Islet precursor cell (in vitro differentiated cells): Measurements from ENCODE around the gene RPP25L.
A peak's percentile ranks its signal among the peaks of the same experiment; 100 is the strongest.

Experiments
- DNase-seq: peaks from one replicate; pipeline ENCODE4 v3.0.0-alpha.2; 2018

Gene RPP25L

DNA sequence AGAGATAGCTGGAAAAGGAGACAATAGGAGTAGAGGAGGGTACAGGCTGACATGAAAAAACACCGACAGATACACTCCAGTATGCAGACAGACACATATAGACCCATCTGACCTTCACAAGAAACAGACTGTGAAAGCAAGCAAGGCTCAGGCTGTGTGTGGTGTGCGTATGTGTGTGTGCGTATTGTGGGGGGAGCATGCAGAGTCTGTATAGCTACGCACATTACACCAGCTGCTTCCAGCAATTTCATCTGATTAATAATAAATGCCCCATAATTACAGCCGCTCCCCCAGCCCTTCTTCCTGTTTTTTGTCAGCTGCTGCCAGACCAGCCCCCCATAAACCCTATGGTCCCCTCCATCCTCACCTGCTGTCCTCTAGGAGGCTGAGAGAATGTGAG lies 29.1 kb downstream of the RPP25L start:
- no peak for DNase-seq

DNA sequence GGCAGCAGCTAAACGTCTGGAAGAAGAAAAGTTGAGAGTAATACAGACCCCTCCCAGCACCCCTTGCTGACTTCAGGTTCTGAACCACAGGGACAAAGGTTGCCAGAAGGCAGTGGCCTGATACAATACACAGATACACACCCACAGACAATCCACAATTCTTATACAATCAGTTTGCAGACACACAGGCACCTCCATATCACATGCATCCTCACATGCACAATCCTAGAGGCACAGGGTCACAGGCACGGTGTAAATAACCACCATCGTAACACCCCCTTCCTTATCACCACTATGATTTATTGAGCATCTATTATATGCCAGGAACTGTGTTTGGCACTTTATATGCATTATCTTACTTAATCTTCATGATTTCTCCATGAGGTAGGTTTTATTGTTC lies 30.6 kb downstream of the RPP25L start:
- DNase-seq: no peak

DNA sequence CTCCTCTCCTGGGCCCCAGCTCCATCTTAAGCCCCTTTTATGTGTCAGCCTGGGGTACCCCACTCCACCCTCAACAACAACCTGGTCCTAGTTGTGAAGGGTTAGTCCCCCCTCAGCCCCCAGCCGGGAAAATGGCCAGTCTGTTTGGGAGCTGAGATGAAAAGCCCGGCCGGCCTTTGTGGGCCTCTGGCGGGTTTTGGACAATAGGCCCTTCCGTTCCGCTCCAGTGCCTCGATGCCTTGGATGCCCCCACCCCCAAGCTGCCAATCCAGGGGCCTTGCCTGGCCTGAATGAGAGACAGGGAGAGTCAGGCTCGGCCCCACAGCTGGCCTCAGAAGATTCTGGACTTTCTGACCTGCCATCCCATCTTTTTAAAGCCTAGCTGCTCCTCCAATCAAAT lies 31.5 kb downstream of the RPP25L start:
- DNase-seq: no peak

DNA sequence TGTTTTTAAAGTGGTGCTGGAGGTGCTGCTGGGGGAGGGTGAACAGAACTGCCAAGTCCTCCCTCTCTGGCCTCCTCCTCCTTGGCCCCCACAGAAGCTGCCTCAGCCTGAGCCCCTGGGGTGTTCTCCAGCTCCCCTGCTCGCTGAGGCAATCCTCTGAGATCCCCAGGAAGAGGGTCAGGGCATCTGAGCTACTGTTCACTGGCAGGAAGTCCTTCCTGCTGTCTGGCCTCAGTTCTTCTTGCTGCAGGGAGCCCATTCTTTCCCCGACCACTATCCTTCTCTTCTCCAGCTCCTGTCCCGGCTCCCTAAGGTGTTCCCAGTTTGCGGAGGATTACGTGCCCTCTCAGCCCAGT lies 32.1 kb downstream of the RPP25L start:
- DNase-seq: no peak

DNA sequence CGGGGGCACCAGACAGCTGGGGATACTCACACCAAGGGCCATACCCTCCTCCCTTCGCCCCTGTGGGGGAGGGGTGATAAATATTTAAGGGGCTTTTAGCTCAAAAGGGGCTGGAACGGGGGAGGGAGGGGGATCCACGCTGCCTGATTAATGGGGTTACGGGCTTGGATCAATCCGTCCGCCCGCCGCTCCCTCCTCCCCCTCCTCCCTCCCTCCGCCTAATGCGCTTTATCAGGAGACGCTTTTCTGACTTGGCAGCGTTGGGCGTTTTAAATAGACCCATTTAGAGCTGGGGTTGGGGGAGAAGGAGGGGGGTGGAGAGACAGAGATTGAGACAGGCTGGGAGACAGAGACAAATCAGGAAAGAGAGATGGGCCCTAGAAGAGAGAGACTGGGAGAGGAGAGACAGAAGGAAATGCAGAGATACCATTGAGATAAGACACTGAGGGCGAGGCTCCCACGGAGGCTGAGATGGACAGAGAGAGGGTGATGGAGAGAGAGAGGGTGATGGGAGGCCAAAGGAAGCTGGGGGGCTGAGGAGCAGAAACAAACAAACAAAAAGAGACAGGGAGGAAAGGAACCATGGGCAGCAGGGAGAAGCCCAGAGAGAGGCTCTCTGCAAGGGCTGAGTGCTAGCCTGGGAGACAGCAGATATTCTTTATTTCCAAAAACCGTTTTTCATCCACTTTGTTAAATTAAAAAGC lies 32.6 kb downstream of the RPP25L start:
- no peak for DNase-seq

DNA sequence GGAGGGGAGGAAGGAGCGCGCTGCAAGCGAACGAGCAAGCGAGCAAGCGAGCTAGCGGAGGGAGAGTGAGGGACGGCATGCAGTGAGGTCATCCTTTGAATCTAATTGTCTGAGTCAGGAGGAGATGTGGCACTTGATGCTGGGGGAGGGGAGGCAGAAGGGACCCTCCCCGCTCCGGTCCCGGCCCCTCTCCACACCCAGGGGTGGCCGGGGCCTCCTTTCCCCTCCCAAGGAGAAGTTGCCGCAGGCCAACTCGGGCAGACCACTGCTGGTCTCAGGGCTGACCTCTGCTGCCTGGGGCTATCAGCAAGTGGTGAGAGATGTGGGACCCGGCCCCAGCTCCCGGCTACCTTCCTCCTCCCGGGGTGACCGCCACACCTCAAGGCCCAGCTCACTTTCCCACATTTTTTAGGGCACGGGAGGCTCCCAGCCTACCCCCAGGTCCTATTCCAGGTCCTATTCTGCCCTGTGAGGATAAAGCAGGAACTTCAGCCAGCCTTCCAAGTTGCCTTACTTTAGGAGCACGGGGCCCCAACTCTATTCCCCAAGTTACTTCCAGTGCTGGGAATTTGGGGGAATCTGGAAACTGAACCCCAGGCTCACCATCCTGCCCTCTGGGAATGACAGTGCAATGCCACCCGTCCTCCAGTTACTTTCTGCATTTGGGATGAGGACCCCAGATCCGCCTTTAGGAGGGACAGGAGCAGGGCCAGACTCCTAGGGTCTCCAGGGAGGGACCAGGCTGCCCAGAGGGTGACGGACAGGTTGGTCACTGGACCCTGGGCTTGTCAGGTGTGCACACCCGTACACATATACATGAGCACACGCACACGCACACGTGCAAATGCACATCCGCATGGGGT lies 33.4 kb downstream of the RPP25L start:
- peak; percentile 89 for DNase-seq

DNA sequence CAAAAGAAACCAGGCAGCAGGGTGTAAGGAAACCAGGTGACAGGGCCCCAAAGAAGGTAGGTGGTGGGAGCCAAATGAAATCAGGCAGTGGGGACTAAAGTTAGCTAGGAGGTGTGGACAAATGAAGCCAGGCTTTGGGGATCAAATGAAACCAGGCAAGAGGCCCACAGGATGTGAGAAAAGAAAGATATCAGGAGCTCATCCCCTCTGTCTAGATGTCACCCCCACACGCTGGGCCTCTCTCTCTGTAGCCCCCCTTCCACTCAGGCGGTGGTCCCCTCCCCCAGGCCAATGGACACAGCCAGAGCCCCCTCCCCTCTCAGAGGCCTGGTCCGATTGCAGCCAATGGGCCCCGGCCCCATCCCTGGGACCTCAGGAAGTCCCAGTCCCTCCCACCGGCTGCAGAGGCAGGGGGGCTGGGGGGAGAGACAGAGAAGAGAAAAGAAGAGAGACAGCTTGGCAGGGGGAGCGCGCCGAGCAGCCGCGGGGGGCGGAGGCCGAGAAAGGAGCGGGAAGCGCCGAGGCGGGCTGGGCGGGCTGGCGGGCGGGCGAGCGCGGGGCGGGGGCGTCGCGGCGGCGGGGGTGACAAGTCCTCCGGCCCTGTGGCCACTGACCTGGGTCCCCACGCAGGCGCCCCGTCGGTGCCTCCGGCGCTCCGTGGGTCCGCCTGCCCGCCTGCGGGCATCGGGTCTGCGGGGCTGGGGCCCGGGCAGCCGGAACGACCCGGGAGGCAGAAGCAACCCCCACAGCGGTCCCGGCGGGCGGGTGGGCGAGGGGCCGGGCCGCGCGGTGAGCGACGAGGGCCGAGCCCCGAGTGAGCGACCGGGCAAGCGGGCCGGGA lies 34.3 kb downstream of the RPP25L start:
- peak; percentile 77 for DNase-seq

DNA sequence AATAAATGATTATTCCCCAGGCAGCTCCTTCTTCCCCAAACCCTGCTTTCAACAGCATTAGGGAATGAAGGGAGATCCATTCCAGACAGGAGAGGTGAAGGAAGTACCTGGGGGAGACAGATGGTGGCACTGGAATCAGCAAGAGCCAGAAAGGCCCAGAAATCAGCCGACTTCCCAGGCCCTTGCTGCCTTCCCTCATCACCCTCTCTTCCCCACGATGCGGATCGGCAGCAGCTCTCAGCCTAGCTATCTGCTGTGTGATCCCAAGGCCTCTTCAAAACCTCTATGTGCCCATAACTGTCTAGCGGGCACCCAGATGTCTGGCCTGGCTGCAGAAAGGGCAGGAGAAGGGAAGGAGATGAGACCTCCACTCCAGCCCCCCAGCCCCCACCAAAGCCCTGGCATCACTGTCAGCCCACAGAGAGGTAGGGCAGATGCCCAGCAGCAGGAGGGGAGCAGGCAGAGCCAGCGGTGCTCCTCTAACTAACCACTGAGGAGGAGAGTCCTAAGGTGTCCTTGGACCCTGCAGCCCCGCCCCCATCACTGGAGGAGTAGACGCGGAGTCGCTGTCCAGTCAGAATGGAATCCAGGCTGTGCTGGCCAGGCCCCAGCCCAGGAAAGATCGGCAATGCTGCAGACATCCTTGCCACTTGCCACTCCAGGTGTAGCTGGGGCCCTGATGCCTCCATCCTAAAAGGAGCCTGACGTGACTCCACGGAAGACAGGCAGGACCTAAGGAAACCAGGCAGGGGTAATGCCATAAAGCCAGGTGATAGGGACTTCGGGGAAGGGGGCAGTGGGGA lies 35.1 kb downstream of the RPP25L start:
- peak; percentile 91 for DNase-seq

DNA sequence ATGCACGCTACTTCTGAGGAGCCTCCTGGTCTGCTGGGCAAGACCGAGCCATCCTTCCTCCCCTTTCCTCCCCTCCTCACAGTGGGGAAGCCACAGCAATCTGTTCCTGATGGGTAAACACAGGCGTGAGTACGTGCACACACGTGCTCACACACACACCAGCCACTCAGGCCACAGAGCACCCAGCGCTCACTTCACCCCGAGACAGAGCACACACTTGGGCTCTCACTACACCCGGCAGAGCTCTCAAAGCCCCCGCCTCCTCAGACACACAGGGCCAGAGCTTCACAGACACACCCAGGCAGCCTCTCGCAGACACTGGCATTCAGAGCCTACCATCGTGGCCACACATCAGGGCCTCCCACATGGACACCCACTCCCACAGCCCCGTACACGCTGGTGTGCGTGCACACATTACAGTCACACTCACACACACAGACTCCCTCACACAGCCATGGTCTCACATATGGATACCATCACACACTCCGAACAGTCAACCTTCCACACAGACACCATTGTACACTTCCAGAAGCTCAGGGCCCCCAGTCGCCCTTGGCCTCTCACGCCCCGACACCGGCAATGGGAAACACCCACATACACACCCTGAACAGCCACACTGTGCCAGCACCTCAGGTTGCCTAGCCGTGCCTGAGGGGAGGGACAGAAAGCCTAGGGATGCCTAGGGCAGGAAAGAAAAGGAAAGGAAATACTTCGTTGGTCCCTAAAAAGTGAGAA lies 35.9 kb downstream of the RPP25L start:
- no peak for DNase-seq

DNA sequence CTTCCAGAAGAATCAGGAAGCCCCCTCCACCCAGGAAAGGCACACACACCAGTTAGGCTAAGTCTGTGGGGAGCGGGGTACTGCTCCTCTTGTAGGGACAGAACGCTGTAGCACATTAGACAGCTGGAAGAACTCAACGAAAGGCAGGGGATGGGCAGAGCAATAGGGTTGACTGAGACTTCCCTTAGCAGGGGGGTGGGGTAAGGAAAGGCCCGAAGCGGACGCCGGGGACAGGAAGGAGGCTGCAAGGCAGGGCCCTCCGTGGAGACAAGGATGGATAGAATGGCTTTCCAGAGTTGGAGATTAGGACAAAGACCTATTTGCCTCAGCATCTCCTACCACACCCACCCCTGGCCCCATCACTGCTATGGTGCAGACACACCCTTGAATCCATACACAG lies 36.7 kb downstream of the RPP25L start:
- no peak for DNase-seq

DNA sequence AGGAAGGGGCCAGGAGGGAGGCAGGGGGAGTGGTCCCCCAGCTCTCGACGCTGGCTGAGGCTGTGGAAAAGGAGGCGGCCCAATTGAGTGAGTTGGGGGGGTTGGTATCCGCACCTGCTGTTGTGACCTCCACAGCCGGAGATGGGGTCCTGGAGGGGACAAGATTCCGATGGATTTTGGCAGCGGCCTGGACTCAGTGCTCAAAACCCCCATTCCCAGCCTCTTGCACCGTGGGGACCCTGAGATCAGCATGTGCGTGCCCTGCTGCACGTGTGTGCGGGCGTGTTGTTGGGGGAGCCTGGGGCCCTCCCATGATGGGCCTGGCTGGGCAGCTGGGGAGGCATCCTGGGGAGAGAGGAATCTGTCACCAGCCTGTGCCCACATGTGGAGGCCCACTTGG lies 37.3 kb downstream of the RPP25L start:
- DNase-seq: no peak

DNA sequence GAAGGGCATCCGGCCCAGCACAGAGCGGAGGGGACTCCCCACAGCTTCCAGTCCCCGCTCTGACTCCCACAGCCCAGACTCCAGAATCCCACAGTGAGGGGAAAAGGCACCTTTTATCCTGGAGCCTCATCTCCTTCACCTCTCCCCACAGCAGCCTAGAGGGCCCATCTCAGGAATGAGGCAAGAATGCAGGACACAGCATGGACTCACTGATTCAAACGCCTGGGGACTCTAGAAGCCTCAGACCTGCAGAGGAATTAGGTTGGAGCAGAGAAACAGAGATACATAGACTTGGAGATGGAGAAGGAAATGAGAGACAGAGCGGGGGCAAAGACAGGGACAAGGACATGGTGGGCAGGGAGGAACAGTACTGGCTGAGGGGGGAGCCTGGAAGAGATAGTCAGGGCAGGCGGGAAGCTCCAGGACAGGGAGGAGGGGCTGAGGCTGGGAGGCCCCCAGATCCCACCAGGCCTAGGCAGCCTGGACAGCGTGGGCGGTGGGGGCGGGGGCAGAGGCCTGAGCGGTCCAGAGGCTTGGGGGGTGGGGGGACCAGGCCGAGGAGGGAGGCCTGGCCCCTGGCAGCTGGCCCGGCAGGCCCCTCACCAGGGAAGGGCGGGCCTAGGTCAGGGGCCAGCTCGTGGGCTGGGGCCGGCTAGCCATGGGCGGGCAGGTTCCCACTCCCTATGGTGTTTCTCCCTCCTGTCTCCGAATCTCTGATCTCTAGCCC lies 38.1 kb downstream of the RPP25L start:
- no peak for DNase-seq

DNA sequence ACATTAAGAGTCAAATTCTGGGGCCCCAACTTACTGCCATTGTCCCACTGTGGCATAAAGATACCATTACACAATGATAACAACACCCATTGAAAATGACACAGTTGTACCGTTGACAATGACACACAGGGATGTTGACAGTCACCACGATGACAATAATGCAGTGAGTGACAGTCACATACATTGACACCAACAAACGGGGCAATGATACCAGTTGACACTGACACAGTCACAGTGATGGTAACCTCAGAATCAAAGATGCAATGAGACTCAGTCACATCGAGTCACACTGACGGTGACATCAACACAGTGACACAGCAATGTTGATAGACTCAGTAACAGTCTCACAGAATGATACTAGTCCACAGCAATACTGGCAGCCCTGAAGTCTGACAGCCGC lies 39.3 kb downstream of the RPP25L start:
- no peak for DNase-seq

DNA sequence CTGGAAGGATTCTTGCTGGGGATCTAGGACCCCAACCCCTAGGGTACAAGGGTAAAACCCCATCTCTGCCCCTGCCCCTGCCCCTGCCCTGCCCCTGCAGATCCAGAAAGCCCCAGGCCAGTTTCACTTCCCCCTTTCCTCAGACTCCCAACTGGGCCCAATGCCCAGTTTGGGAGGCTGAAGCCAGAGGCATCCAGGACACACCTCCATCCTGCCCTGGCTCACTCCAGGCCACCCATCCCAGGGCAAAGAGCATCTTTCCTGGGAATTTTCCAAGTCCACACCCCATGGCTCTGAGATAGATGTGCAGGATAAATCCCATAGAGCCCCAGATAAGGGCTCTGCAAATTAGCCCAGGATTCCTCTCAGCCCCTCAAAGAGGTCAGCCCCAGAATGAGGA lies 39.8 kb downstream of the RPP25L start:
- DNase-seq: no peak

DNA sequence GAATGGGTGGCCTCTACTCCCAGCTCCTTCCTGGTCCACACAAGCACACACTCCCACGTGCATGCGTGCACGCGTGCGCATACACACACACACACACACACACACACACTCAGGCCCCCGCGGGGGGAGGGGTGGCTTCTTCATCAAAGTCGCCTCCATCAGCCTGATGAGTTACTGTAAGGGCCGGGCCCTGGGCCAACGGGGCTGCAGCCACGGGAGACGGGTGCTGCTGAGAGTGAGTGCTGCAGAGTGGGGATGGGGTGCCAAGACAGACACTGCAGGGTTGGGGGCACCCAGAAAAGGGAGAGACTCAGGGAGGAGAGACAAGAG lies 40.5 kb downstream of the RPP25L start:
- no peak for DNase-seq

DNA sequence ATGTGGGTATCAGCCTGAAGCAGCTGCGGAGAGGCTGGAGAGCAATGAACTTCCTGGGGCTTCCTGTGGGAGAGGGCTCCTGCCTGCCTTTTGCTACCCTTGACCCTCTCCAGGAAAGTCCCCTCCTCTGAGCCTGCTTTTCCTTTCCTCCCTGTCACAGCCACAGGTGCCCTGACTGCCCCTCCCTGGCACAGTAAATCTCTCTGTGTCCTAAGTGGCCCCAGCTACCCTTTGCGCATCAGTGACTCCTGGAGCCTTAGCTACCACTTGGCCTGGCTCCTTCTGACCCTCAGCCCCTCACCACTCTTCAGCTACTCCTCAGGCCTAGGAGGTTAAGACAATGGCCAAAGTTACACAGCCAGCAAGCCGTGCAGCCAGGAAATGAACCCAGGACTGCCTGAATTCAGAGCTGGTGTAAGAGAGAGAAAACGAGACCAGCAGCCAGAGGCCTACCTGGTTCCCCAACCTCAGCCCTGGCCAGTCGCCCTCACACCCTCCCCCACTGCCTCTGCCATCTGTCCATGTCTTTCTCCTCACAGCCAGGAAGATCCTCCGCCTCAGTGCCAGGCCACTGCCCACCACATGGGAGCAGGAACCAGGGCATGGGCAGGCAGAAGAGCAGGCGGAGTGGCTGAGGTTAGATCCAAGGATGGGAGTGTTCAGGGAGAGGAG lies 41.0 kb downstream of the RPP25L start:
- no peak for DNase-seq

DNA sequence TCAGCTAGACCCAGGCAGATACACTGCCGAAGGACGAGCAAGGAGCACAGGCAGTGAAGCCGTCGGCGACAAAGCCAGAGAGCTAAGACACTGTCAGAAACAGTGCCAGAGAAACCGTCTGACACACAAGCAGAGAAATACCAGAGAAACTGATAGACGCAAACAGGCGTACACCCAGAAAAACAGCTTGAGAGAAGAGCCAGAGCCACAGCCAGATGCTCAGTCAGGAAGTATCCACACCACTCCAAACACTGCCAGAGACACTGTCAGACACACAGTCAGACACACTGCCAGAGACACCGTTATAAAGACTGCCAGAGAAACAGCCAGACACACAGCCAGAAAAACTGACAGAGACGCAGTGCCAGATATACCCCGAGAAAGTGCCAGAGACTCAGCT lies 41.5 kb downstream of the RPP25L start:
- DNase-seq: no peak

DNA sequence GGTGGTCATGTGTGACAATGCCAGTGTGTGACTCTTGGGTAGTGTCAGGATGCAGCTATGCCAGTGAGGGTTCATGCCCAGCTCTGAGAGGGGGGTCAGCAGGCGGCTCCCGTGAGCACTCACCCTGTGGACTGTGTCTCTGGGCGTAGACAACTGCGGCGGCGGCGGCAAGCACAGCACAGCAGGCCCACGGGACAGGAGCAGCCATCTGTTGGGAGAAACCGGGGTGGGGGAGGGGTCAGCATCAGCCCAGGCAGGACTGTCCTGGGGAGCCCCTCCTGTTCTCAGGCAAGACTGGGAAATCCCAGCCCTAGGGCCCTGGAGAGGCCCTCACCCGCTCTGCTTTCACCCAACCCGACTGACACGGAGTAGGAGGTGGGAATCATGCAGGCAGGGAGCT lies 43.1 kb downstream of the RPP25L start:
- DNase-seq: no peak

DNA sequence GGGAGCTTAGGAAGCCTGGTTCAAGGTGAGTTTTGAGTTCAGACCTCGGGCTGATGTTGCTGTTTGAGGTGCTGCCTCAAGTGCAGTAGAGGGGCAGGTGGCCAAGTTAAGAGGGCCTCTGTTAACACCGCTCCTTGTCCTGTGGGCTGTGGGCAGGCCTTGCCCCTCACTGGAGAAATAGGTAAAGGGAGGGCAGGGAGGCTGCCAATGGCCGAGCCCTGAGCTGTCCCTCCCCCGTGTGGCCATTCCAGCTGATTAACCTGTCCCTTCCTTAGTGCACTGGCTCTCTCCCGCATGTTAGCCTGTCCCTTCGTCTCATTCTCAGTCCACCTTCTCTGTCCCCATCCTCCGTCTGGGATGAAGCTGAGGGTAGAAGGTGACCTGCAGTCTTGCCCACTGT lies 43.8 kb downstream of the RPP25L start:
- no peak for DNase-seq

DNA sequence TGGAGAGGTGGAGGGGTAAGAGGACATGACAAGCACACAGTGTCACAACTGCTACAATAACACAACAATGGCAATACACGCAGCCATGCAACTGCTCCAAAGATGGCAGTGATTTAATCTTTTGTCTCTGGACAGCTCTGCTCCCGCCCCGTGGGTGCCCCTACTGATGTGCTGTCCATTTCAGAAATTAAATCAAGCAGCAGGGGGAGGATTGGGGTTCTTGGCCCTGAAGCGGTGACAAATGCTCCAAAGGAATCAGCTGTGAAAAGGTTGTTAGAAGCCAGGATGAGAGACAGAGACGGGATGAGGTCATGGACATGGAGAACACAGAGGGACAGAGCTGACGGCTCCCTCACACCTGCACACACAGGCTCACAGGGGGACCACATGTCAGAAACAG lies 44.9 kb downstream of the RPP25L start:
- no peak for DNase-seq

DNA sequence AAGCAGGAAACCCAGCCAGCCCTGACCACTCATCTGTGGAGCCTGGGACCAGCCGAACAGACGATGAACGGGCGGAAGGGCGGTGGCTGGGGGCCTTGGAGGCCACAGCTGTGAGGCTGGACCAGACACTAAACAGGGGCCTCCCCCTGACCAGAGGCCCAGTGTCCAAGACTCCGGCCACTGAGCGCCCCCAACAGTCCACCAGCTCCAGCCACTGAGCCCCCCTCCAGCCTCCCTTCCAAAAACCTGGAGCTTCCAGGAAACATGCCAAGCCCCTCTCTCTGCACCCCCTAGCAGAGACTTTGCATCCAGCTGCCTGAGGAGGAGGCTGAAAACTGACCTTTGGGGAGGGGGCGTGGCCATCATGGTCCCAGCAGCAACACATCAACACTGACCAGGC lies 45.6 kb downstream of the RPP25L start:
- no peak for DNase-seq
